Measurements from ENCODE around the gene CHST4.
"Not testable (repeated sequence)": the region's sequence is repeated elsewhere in the genome, so short reads cannot be mapped to it uniquely, and the experiment has no call there.

GRCh38 chr16:71561886-71562285 lies 35.7 kb downstream of the CHST4 start:
- TF ChIP-seq, protein P1, sequence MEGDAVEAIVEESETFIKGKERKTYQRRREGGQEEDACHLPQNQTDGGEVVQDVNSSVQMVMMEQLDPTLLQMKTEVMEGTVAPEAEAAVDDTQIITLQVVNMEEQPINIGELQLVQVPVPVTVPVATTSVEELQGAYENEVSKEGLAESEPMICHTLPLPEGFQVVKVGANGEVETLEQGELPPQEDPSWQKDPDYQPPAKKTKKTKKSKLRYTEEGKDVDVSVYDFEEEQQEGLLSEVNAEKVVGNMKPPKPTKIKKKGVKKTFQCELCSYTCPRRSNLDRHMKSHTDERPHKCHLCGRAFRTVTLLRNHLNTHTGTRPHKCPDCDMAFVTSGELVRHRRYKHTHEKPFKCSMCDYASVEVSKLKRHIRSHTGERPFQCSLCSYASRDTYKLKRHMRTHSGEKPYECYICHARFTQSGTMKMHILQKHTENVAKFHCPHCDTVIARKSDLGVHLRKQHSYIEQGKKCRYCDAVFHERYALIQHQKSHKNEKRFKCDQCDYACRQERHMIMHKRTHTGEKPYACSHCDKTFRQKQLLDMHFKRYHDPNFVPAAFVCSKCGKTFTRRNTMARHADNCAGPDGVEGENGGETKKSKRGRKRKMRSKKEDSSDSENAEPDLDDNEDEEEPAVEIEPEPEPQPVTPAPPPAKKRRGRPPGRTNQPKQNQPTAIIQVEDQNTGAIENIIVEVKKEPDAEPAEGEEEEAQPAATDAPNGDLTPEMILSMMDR (IDR thresholded peaks at IDR 0.05), result not testable (repeated sequence)
- not testable (repeated sequence) for TF ChIP-seq POLR2A (IDR thresholded peaks at IDR 0.05)
